Mammary microvascular endothelial cell (primary cell): ENCODE measurements around the gene CLEC4E. TPM values are rescaled to one million over a fixed set of nuclear protein-coding genes. Genes with fewer than 3 reads are reported as not detected.

ENCODE experiments used
- total RNA-seq: library from RNA; depleted of rRNA; stranded (reverse); fragments of >200 nt; gene quantifications from 2 replicates; pipeline ENCODE4 v1.2.3, GENCODE V29; 2015

Gene CLEC4E
- not detected in 2 replicates for total RNA-seq

GRCh38 chr12:8540831-8541230 is at the start of gene CLEC4E:
CLEC4E (minus strand) TSS chr12:8540905; CDS start chr12:8540797, 108 bp downstream.

GRCh38 chr12:8513256-8513655 is 27.4 kb downstream of the CLEC4E start, which contains the start of gene CLEC4D:
CLEC4D (plus strand) TSS chr12:8513503; CDS start chr12:8513733, 230 bp downstream.

Other genes with a start within 250 kb of the CLEC4E start
- gene CLEC6A, start 84.9 kb downstream of the CLEC4E start, total RNA-seq, result not detected in 2 replicates
- not detected in 2 replicates for gene CLEC4D, start 27.4 kb downstream of the CLEC4E start, total RNA-seq
- not detected in 2 replicates for gene AICDA, start 72.0 kb upstream of the CLEC4E start, total RNA-seq
- gene MFAP5, start 121.9 kb upstream of the CLEC4E start, total RNA-seq, result not detected in 2 replicates
- 23.0 and 23.9 TPM in 2 replicates for gene RIMKLB, start 157.1 kb upstream of the CLEC4E start, total RNA-seq